IPS DF 4.7 (cell line): Measurements from ENCODE around the gene PAK4.
"Not testable (repeated sequence)": the region's sequence is repeated elsewhere in the genome, so short reads cannot be mapped to it uniquely, and the experiment has no call there.

Experiments used
- DNase-seq: peaks from one replicate; pipeline ENCODE4 v3.0.0-alpha.2; 2013; ENCODE audit warnings: low spot score; ENCODE audit errors: extremely low read depth

The PAK4 gene

DNA sequence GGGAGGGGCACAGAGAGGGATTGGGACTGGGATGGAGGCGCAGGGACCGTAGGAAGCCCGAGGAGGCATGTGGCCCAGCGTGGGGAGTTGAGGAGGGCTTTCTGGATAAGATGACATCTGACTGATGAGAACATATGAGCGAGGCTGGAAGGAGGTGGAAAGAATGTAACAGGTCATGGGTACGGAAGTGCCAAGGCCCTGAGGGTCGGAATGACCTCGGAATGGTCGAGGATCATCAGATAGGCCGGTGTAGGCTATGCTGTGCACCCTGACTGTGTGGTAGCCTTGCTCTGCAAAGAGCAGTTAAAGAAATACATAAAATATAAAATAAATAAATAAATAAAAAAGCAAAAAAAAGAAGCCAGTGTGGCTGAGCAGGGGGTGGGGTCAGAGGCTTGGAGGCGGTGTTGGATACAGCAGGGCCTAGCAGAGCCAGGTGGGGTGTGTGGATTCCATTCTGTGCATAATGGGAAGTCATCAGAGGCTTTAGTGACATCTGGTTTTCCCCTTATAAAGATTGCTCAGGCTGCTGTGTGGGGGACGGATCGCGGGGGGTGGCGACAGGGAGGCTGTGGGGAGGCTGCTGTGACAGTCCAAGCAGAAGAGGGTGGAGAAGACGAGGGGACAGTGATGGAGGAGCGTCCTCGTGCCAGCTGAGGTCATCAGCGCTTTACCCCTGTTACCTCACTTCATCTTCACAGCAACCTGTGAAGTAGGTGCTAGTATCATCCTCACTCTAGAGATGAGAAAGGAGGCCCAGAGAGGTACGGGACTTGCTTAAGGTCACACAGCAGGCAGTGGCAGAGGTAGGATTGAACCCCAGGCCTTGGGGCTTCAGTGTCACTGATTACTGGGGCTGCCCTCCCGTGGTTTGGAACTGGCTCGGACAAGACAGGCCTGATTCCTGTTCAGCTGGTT, 5.0 kb downstream of the PAK4 start:
- no peak for DNase-seq

DNA sequence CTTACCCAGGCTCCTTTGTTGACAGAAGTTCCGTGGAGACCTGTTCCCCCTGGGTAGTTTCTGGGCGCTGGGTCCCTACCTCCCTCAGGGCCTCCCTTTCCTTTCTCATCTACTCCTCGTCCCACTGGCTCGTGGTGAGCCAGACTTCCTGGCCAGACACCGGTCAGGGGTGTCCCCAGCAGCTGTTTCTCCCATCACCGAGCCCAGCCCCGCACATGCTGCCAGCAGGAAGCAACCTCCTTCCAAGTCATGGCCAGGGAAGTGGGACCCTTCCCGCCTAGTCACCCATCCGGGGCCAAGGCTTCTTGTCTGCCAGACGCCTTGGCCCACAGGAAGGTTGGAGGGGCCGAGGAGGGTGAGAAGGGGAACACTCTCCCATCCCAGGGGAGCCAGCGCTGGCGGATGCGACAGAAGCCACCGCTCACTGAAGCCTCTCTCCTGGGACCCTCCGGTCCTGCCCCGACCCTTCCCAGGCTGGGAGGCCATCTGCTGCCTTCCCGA, 5.7 kb downstream of the PAK4 start:
- no peak for DNase-seq

DNA sequence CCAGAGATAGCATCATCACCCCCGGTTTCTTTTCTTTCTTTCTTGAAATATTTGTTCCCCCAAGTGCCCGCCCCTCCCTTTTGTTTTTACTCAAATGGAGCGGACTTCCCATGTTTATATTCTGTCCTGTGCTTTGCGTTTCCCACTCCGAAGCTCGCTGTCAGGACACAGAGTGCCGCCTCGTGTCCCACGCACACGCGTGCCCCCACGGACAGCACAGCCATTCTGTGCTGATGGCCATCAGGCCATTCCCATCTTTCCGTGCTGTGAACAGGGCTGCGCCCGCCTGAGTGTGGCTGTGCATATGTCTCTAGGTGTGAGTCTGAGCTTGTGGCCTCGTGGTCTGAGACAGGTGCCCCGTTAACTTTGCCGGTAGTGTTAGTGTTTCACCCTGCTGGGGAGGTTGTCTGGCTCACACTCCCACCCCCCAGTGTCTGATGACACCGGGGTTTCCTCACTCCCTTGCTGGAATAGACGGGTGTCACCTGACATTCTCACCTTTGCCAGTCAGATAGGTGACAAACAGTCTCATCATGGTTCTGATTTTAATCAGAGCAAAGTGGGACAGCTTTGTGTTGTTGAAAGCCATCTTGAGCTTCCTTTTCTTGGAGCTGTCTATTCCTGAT, 6.9 kb downstream of the PAK4 start:
- DNase-seq: no peak

DNA sequence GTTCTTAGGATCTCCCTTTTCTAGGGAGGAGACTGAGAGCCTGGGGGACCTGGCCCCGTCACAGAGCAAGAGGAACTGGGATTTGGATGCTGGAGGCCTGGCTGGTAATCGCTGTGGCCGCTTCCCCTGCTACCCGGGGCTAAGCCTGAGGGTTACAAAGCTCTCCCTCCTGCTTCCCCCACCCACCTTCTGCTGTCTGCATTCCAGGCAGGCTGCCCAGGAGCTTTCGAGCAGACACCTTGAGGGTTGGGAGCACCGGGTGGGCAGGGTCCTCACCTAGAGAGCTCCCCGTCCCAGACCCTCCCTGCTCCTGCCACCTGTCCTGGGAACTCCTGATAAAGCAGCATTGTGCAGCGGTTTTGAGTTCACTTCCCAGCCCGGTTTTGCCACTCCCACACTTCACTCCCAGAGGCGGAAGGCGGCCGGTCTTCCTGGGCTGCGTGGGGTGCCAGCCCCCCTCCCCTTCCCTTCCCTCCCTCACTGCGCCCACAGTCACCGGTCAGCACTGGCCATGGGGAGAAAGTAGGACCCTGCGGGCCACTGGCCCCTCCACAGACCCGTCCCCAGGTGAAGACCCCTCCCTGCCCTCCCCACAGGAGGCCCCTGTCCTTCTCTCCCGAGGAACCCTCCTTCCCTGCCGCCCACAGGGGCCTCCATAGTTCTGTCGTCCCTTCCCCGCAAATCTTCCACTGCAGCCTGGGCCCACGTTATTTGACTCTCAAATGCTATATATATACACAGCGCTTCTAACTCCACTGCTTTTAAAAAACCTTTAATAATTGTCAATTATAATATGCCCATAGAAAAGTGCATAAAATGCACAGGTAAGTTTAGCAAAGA, 8.1 kb downstream of the PAK4 start:
- no peak for DNase-seq

DNA sequence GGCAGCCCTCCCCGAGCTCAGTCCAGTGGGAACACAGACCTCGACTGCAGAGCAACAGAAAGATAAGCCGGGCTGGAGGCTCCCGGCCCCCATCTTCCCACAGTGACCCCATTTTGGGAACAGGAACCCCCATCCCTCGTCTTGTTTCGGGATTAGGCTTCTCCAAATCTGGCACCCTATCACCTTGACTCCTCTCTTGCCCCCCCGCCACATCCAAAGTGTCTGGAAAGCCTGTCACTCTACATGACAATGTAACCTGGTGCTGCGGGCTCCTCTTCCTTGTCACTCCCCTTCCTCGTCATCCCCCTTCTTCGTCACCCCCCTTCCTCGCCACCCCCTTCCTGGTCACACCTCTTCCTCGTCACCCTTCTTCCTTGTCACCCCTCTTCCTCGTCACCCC, 10.1 kb downstream of the PAK4 start:
- DNase-seq: no peak

DNA sequence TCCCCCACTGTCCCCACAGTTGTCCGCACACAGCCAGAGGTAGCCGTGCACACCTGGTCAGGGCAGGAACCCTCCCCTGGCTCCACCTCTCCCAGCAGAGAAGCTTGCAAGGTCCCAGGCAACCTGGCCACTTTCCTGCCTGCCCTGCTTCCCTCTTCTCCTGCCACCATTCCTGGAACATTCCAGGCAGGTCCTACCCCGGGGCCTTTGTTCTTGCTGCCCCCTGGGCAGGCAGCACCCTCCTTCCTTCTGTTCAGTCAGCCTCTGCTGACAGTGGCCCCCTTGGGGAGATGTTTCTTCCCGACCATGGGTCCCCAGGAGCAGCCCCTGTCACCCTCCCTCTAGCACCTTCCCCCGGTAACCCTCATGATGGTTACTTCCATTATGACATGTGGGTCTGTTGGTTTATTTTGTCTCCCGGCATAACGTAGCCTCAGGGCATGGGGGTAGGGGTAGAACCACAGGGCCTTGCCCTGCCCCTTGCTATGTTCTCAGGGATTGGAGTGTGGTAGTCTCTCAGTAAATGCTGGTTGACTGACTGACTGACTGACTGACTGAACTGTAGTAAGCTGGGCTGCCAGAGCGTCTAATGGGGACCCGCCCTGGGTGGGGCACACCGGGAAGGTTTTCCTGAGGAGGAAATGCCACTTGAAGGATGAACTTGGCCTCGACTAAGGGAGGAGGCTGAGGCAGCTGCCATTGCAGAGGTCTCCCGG, 10.8 kb downstream of the PAK4 start:
- no peak for DNase-seq

DNA sequence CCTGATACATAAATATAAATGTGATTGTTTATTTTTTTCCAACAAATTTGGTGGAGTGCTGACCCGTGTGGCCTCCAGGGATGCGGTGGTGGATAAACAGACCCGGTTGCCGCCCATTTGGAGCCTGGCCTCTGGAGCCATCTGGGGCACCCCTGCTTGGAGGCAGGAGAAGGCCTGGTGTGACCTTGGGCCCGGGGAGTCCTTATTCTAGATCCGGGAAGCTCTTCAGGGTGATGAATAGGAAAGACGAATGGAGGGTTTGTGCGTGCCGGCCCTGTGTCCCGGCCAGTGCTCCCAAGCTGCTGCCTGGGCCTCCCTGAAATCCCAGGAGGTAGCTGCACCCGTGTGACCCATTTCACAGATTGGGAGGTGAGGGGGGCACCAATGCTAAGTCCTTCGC, 11.5 kb downstream of the PAK4 start:
- DNase-seq: no peak

DNA sequence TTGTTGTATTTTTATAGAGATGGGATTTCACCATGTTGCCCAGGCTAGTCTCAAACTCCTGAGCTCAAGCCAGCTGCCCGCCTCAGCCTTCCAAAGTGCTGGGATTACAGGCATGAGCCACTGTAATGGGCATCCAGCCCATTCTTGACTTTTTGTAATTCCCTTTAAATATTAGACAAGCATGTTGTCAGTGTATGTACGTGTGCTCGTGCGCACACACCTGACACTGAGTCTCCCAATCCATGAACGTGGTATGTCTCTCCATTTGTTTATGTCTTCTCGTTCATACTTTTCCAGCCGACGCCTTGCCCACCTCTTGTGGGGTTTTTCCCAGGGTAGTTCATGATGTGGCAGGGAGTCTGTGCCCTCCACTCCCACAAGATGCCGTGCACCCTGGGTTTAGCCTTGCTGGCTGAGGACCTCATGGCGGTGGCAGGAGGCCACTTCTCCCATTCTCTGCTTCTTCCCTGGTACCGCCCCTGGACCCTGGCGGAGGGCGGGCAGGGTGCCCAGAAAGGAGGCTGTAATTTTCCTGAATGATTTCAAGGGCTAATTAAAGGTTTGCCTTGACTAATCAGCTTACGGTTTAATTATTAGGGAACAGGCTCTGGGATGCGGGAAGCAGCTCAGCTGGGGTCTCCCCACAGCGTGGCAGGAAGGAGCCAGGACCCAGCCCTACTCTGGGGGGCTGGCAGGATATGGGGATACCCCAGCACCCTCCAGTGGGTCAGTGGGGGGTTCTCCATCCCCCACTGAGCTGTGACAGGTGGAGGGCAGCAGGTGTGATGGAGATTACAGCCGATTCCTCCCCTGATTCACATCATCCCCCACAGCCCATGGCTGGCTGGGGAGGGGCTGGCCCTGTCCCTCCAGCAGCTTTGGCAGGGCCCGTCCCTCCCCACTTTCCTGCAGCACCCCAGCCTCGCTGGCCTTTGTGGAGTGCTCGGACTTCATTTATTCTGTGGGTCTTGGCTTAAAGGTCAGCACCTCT, 12.9 kb downstream of the PAK4 start:
- DNase-seq: no peak

DNA sequence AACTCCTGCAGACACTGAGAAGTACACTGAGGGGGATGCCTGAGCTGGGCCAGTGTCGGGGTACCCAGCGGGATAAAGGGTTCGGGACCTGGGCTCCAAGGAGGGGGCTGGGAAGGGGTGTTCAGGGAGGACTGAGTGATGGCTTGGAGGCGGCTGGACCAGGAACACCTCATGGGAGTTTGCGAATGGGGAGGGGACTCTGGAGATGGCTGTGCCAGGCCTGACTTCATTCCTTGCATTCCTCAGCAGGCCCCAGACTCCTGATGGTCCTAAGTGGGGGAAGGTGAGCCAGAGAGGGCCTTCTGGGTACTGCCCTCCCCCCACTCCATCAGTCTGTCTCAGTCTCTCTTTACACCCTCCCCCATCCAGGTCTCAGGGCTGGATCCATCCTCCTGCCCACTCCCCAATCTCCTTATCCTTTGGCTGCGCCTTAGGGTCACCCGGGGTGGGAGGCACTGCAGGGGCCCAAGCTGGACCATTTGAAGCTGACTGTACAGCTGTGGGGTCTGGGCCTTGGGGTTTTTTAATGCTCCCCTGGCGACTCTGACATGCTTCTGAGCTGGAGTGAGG, 13.8 kb downstream of the PAK4 start:
- DNase-seq: no peak

DNA sequence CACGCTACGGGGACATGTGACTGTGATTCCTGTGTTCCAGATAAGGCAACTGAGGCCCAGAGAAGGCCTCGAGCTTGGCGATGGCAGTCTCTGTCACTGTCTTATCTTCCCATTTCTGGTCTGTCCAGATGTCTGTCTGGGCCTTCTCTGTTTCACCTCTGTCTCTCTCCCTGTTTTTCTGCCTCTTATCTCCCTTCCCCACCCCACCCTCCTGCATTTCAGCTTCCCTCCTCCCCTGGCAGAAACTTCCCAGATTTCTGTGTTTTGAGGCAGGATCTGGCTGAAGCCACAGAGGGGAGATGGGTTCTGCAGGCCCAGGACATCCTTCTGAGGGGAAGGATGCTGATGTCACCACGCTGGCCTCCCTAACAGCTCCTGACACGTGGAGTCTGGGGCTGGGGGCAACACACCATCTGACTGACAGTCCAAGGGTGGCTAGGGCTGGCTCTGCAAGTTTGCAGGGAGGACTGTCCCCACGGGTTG, 14.4 kb downstream of the PAK4 start:
- DNase-seq: no peak

DNA sequence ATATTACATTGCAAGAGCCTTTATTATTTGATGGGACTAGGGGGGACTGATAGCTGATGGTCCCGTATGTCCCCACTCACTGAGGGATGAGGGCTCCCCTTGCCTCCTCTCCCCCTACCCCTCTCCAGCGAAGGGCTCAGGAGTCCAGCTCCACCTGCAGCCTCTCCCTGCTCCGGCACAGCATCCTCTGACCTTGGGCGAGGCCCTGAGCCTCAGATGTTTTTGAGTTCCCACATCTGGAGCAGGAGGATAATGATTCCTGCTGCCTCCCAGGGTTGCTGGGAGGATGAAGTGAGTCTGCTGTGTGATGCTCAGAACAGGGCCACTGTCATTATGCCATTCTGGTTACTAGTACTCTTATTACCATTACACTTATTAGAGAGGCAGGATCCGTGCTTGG, 15.0 kb downstream of the PAK4 start:
- DNase-seq: no peak

DNA sequence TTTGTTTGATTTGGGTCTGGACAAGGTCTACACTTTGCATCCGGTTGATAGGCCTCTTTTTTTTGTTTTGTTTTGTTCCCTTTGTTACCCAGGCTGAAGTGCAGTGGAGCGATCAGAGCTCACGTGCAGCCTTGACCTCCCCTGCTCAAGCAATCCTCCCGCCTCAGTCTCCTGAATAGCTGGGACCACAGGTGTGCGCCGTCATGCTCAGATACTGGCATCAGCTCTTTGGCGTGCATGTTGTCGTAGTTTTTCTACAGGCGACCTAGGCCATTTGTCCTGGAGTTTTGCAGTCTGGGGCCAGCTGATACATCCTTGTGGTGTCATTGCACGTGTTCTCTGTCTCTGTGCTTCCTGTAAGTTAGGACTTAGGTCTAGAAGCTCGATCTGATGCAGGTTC, 16.3 kb downstream of the PAK4 start:
- no peak for DNase-seq

DNA sequence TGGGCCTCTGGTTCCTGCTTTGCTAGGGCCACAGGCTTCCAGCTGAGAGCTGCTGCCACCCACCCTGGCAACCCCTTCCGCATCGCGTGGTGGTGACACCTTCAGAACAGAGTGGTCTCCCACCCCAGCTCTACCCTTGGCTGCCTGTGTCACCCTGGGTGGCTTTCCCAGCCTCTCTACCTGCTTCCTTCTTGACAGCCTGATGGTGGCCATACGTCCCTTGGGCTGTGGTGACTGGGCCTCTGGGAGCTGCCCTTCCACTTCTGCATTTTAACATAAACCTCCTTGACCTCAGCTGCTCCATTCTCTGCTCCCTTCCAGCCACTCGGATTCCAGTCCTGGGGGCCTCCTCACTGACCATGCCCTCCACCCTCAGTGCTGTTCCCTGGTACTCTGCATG, 17.0 kb downstream of the PAK4 start:
- no peak for DNase-seq

DNA sequence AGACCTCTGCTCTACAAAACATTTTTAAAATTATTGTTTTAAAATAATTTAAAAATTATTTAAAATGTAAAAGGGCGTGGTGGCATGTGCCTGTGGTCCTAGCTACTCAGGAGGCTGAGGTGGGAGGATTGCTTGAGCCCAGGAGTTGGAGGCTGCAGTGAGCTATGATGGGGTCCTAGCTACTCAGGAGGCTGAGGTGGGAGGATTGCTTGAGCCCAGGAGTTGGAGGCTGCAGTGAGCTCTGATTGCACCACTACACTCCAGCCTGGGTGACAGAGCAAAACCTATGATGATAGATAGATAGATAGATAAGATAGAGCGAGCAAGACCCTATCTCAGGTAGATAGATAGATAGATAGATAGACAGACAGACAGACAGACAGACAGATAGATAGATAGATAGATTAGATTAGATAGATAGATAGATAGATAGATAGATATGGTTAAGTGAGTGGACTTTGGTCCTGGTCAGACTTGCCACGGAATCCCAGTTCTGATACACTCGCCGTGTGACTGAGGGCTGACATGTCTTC, 18.2 kb downstream of the PAK4 start:
- DNase-seq: not testable (repeated sequence)

DNA sequence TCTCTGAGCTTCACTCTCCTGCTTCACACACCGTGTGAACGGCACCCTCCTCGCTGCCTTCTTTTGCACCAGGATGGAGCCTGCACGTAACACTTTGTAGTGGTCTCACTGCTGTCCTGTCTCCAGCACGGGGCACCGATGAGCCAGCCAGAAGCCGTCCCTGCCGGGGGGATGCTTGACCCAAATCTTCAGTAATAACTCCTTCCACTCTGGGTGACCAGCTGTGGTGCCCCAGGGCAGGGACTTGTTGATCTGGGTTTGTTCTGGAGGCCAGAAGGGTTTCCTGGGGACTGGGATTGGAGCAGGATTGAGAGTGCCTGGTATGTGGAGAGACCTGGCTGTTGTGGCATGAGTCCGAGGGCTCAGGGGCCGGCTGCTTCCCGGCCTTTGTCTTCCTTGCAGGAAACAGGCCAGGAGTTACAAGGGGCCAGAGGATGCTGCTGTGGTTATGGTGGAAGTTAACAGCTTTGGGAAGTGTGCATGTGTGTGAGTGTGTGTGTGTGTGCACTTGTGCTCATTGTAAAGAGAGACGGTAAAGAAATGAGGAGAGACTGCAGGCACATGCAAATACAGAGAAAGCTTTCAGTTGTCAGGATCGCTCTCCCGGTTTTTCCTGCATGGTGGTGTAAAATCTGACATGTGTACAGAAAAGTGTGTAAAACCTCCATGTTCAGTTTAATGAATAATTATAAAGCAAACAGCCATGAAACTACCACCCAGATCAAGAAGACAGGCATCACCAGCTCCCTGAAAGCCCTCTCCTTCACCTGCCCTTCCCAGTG, 18.9 kb downstream of the PAK4 start:
- no peak for DNase-seq

DNA sequence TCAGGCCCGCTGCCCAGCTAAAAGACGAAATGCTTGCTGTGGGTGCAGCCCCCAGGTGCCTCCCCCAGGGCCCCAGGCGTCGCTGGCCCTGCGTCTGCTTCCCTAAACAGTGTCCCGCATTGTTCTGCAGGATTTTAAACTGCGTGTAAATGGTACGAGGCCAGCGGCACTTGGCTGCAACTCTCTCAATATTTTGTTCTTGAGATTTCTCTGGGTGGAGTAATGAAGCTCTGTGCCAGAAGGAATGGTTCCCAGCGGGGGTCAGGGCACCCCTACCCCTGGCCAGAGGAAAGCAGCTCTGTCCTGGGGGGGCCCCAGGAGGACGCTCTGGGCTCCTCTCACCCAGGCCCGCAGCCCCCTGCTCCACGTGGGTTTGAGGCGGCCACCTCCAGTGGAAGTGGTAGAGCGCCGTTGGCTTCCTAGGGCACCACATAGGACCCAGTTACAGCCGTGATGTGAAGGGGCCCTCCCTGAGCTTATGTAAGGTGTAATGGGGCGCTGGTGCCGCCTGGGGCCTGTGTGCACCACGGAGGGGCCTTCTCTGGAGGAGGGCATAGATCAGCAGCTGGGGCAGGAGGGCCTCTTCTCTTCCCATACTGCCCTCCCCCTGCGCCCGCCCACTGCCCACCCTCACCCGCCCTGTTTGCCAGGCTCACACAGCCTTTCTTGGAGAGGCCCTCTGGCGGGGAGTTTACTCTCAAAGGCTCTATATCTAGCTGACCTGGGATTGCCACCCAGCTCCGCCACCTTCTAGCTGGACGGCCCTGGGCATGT, 19.8 kb downstream of the PAK4 start:
- no peak for DNase-seq

DNA sequence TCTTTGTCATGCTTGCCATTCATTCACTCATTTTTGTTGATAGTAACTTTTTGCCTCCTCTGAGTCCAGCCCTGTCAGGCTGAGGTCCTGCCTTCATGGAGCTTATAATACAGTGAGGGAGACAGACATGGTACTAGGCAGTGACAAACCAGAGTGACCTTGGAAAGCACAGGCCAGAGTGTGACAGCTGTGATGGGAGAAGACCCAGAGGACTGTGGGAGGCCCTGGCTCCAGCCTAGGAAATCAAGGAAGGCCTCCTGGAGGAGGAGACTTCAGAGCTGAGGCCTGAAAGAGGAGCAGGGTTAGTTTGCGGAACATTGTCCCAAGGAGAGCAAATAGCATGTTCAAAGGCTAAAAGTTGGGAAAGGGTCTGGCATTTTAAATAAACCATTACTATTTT, 20.5 kb downstream of the PAK4 start:
- DNase-seq: no peak
